Stimulated activated CD4-positive, alpha-beta T cell treated with anti-CD3 and anti-CD28 coated beads, Interleukin-1b, Interleukin-23, amount 100 ng/mL, for 4 hours (primary cell): ENCODE results near the gene TSHZ3.

Experiments used
- DNase-seq, 2 donors: peaks; one replicate each; pipeline ENCODE4 v3.0.0-alpha.2; 2020; ENCODE audit warnings: low read depth in 2 of 2

TSHZ3 gene

DNA sequence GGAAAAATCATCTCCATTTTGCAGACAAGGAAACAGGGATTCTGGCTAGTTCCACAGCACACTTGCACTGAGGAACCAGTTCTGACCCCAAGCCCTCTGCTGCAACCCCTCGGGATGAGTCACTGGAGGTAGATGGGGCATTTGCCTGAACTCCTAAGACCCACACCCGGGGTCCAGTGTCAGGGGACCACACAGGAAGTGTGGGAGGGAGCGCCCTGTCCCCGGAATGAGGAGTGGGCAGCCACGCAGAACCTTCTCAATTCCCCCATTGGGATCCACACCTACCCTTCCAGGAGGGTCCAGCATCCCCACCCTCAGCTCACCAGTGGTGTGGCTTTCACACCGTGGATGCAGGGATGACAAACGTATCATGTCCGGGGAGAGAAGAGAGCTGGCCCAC is 62.7 kb downstream of the TSHZ3 start:
- DNase-seq, result no peak

DNA sequence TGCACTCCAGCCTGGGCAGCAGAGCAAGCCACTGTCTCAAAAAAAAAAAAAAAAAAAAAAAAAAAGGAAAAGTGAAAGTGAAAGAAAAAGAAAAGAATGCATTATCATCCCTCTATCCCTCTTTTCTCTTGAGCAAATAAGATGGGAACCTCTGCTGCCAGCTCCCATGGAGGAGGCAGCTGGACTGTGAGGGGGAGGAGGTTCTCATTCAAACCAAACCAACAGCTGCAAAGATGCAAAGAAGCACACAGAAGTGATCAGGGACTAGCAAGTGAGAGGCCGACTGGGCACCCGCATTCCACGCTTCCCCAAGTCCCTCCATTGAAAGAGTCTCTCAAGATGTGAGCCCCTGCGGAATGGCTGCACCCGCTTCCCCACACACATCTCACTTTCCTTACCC is 63.5 kb downstream of the TSHZ3 start:
- no peak for DNase-seq

DNA sequence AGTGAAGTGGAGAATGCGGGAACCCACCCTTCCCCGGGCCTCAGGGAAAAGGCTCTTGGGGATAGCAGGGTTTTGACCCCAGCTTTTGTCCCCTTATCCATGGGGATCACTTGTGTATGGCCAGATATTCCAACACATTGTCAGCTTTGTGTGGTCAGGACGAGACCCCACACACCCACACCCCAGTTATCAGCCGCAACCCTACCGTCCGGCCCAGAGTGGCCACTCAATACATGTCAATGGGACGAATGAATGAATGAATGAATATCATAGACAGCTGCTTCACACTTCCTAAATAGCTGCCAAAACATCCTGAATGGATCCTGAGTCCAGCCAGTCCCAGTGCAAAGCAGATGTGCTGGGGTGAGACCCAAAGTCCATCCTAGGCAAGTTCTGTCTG is 64.6 kb downstream of the TSHZ3 start:
- no peak for DNase-seq

DNA sequence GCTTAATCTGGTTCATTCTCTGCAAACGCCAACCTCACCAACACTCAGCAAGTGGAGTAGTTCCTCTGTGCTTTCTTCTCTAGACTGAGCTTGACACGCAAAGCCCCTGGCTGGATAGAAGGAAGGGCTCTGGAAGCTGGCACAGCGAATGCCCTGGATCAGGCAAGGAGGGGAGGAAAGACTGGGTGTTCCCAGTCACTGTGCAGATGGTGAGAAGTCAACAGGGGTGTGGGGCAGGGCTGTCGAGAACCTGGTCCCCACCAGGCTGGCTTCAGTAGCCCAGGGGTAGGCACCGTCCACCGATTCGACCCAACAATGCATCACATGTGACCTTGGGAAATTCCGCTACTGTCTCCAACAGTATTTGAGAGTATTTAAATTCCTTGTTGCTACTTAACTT is 65.5 kb downstream of the TSHZ3 start:
- no peak for DNase-seq

DNA sequence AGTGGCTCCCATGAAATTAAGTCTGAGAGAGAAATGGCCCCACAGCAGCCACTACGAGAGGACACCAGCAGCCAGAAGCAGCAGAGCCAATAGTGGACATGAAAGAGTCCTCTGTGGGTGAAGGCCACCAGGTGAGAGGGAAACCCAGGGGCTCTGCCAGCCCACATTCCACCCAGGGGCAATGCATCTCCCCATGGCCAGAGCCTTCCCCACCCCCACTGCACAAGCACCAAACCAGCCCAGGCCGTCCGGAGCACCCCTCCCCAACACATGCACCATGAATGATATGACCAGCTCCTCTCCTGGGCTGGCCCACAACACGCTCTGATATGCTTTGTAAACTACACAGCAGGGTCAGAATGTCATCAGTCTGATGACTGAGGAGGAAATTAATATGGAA is 66.9 kb downstream of the TSHZ3 start:
- DNase-seq, result no peak

DNA sequence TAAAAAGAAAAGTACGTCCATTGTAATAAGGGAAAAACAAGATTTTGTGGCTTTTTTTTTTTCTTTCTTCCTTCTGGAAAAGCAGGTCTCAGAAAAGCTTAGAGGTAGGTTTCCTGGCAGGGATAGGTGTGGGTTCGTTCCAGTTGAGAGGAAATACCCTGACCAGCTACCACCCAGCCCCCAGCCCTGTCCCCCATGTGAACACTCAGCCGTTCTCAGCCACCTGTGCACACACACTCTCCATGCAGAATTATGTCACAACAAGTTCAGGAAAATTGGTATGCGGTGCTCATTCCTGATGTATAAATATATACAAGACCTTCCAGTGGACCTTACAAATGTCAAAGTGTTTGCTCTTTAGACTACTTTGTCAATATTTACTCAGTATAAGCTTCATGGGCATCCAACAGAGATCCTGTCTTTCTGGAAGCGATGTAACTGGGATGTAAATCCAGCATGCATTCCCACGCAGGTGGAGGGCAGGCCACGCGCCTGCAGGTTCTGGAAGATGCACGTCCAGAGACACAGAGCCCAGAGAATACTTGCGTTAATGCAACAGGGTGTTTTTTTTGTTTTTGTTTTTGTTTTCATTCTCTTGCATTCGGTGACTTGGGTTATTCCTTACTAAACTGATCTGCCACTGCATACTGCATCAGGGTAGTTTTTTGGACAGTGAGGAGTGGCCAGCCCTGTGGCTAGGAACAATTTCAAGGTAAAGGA is 68.8 kb downstream of the TSHZ3 start:
- DNase-seq, result no peak

DNA sequence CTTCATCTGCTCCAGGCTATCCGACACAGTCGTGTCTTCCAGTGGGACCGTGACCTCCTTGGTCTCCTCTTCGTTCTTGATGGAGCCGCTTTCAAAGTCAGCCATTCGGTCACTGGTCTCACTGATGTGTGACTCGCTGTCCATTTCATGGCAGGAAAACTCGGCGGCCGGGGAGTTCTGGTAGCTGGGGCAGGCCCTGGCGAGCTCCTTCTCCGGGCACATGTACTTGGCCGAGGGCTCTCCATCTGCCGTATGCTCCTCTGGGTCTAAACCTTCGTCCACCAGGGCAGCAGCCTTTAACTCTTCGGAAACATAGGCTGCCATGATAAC is 69.8 kb downstream of the TSHZ3 start:
- no peak for DNase-seq

DNA sequence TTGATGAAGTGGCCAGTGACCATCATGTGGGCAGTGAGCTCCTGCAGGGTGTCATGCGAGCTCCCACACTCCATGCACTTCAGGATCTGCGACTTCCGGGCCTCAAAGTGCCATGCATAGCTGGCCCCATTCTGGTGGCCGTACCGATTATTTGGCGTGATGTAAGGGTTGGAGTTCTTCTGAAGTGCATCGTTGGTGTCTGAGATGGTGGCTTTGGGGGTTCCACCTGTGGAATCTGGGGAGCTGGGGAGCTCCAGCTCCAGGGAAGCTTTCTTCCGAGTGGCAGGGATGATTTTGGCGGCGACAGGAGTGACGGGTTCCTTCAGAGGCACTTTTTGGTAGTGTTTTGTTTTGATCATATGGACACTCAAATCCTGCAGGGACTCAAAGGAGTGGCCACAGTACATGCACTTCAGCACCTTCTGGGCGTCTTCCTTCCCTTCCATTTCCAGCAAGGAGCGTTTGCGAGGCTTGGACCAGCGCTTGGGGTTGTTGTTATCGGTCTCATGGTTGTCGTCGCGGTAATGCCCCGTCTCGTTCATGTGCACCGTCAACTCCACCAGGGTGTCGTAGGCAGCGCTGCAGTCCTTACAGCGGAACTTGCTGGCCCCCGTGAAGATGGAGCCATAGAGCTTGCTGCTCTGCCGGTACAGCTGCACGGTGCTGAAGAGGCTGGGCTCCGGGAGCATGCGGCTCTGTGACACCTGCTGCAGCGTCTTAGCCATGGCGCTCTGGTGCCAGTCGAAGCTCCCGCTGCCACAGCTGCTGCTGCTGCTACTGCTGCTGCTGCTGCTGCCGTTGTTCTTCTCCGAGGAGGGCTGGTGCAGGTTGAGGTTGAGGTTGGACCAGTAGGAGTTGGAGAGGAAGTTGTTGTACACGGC is 70.4 kb downstream of the TSHZ3 start:
- DNase-seq, result no peak

DNA sequence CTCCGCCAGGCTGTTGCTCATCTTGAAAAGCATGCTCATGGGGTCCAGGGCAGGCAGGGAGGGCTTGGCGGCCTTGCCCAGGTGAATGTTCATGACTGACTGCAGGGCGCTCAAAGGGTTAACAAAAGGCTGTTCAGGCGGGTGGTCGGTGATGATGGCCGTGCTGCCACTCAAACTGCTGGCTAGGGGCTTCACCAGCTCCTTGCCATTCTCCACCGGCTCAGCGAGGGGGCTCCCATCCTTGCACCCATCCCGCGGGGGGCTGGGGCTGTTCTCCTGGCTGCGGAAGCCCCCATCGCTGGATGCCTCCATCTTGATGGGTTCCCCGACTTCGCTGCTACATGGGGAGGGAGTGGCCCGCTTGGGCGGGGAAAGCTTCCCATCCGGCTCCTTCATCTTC is 71.7 kb downstream of the TSHZ3 start:
- no peak for DNase-seq

DNA sequence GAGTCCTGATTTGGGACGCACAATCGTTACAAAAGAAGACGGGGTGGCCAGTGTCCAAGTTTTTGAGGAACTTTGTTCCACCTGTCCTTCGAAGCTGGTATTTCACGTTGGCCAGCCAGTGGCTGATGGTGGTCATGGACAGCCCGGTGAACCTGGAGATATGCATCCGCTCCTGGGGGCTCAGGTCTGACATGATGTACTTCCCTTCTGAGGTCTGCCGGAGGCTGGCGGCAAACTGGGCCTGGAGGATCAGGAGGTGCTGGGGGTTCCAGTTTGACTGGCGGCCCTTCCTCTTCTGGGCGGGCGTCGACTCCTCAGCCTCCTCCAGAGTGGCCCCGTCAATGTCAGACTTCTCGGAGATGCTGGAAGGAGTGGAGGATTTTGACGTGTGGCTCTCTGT is 72.4 kb downstream of the TSHZ3 start:
- DNase-seq, result no peak

DNA sequence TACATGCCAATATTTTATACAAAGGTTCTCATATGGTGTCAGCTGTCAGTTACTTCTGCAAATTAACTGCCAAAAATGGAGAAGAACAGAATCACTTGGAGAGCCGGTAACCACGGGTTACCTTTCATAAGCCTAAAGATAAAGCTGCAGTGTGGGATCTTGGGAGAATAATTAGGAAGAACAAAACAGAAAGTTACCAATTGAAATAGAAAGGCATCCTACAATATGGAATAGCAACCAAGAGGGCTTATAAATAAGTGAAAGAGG is 74.2 kb downstream of the TSHZ3 start:
- no peak for DNase-seq

DNA sequence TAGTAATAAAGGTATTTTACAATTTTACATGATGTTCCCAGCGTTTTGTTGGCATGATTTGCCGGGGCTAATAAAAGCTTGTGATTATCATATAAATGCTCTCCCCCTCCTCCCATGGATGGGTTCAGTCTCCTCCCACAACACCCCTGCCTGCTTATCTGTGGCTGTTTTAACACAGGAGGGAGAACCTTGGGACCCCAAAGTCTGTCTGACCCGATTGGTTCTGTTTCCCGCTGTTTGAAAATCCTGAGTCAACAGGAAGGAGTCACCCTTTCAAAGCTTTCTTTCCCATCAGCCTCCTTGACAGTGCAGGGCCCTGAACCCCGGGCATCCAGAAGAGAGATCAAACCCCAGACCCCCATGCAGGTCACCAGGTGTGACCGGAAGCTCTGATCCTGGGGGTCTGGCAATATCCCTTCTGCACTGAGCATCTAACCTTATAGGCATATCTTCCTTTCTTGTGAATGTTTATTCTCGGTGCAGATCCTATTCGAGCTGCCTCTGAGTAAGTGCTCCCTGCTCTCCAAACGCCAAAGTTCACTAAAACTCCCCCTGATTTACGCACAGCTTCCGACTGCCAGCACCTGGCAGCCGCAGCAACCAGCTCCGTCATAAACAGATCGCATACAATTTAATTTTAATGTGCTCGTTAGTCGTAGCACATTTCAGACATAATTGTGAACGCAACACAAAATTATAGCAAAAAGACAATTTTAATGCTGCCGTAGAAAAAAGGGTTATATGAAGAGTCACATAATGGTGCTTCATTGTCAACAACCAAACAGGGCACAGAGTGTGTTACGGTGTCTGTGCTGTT is 74.8 kb downstream of the TSHZ3 start:
- DNase-seq, result no peak

DNA sequence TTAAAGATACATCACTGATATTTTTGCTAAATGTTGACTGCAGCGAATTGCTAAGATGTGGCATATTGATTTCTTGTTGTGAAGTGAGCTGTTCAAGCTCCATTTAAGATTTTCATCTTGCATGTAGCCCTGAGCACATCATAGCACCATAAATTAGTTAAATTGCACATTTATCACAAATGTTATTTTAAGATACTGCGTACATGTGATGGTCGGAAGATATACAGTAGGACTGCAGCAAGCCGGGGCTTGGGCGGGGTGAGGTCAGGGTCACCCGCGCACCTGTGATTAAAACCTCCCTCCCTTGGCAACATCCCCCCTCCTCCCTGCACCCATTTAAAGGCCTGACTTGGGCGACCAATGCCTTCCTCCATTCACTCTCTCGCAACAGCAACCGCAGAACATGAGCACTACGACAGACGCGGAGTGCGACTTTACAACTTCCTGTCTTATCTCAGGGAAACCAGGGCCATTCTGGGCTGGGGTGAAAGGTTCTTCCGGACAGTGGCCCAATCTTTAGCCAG is 76.6 kb downstream of the TSHZ3 start:
- no peak for DNase-seq

DNA sequence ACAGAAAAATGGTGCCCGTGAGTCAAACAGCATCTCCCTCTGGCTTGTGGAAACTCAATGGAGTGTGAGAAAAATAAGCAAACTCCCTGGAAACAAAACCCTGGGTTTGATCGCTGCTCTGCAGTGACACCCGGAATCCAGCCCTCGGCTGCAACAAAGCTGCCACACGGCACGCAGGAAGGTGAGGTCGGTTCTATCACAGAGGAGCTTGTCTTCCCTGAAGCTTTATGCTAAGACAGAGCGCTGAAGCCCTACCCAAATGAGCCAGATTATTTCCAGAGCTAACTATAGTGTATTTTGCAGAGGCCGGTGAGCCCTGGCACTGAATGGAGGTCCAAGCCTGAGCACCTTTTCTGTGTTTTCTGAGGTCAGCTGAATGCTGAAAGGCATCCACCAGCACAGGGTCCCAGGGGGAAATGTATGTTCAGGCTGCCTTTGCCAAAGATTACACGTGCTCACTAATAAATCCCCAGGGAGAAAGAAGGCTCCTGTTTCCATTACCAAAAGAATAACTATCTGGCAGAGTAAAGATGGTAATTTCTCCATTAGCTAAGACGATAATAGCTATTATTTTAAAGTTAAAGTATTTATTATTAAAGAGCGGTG is 77.8 kb downstream of the TSHZ3 start:
- no peak for DNase-seq

DNA sequence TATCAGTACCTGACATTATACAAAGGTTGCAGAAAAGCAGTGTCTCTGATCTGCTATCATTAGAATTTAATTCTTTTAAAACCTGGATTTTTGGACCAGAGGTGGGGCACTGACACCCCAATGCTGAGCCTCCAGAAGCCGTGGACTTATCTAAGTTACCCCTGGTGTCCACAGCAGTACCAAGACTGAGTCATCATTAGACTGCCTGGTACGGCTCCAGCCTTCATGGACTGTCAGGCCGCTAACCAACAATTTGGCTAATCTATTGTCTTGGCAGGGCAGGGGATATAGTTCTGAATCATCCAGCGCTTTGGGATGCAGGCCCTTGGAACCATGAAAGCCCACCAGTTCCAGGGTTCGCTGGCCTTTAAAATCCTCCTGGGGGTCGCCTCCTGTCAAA is 78.3 kb downstream of the TSHZ3 start:
- no peak for DNase-seq

DNA sequence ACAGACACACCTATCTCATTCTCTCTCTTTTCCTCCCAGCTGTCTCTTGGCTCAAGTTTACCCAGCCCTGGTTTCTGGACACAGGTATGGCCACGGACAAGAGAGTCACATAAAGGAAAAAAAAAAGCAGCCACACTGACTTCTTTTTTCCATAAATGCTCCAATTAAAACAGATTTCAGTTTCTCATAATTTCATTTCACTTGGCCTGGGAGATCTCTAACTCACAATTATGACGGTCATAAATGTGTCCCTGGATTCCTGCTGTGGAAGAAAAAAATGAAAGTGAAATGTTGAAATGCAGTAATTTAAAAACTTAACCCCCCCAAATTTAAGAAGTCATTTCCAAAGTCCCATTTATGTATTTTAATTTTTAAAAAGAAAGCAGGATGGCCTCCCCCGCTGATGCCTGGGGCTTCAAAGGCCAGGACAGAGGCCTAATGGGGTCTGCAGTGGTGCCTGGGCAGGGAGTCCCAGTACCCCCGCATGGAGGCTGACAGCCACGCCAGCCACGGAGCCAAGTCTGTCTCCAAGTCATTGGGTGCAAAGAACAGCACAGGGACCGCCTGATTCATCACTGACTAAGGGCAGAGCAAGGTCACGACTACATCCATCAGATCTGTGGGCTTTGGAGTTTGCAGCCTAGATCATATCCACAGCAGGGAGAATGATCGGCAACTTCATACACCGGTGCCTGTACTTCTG is 79.7 kb downstream of the TSHZ3 start:
- no peak for DNase-seq

DNA sequence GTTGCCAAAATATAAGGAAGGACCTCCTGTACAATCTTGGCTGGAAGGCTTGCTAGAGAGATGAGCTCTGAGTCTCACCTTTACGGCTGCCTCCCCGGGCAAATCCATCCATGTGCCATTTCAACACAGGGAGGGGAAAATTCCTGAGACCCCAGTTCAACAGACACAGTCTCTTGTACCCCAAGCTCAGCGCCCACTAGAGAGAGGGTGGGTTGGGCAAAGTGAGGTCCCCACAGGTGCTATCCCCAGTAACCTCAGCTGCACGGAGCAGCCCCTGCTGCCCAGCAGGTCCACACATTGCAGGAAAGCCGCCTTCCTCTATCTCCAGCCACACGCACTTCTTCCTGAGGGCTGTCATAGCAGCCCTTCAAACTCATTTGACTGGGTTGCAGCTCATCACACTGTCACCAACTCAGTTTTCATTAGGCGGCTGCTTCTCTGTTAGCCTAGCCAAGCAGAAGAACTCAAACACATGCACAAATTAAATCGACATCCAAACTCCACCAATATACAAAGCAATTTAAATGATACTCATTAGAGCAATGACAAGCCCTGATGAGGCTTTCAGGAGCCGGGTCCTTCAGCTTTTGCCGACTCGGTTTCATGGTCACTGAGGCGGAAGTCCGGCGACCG is 80.4 kb downstream of the TSHZ3 start:
- DNase-seq, result no peak

DNA sequence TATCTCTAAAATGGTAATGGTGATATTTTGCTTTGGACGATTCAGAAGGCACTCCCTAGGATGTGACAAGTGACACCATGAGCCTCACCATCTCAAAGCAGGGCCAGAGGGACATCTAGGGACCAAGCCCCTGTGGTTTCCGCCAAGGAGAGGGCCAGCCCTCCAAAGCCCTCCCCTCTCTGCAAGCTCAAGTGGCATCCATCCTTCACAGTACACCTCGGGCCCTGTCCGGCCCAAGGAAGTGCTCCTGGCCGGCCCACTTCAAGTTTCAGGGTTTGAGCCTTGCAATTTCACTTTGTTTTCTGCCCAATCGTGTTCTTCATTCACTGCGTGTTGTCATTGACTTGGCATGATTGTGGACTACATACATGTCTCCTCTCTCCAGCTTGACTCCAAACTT is 82.5 kb downstream of the TSHZ3 start:
- DNase-seq, result no peak

DNA sequence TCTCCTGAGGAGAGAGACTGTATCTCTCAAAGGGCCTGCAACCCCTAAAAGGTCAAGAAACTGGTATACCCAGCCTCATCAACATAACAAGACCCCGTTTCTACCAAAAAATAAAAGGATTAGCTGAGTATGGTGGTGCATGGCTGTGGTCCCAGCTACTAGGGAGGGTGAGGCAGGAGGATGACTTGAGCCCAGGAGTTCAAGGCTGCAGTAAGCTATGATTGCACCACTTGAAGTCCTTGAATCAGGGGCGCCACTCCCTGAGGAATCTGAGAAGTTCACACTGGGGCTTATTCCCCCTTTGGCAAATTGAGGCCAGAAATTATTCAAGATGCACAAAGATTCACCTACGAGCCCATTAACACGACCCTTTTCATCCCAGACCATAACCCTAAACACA is 83.0 kb downstream of the TSHZ3 start:
- no peak for DNase-seq

DNA sequence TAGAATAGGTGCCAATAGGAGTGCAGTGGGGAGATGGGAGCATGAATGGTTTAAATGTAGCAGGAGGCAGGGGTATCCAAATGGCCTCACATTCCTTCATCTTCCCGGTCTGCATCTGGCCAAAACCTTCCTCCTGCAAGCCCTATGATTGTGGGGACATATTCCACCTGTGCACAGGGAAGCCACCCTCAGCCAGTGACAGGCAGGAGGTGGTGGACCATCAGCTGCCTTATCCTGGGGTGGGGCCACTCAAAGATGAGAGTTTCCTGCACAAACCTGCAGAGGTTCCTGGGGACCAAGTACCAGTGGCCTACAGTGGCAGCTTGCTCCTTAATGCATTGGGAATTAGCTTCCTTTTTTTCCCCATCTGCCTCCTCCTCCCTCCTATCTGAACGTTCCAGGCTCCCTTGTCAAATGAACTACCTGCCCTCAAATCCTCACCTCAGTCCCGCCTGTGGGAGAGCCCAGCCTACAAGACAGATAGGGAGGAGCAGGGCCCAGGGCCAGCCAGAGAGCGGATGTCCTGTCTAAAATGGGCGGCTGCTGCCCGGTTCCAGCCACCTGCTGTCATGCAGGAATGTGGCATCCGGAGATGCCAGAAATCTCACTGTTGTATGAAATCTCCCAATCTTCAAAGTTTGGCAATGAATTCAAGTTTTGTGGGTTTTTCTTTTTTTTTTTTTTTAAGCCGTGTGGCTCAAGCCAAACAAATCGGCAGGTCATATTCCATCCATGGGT is 85.0 kb downstream of the TSHZ3 start:
- DNase-seq, result no peak
